ELF-1 (cell line): ENCODE measurements around the gene CCDC60.
"Not testable (repeated sequence)": the region's sequence is repeated elsewhere in the genome, so short reads cannot be mapped to it uniquely, and the experiment has no call there.

ENCODE experiments used
- DNase-seq: peaks from one replicate; pipeline ENCODE4 v3.0.0-alpha.2; 2016; ENCODE audit warnings: low read depth, low spot score

CCDC60 gene

DNA sequence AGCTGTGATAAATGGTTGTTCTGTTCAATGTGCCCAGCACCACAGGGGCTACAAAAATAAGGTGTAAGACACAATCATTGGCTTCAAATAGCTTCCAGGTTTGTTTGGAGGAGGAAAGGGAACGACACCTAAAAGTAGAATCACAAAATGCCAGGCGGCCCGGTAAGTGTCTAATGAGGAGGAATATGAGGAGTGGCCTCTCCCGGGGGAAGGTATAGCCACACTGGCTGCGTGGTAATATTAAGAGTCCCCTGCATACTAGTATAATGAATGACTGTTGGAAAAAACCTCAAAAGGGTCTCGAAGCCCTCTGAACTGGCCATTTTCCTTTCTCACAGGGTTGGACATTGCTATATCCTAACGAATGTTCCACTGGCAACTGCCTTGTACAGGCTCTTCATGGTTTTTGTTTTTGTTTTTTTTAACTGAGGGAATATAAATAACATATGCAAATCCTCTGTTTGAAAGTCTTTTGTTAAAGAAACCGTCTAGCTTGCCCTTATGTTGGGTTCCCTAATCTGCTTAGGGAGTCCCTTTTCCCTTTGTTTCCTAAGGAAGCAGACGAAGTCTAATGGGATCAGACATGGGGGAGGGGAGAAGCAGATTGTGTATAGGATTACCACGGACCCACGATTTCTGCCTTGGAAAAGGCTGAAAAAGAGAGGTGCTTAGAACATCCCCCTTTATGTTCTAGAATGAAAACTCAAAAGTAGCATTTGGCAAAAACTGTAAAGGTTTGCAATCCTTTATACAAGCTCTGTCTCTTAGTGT is 4.2 kb downstream of the CCDC60 start:
- peak; percentile 4 for DNase-seq

DNA sequence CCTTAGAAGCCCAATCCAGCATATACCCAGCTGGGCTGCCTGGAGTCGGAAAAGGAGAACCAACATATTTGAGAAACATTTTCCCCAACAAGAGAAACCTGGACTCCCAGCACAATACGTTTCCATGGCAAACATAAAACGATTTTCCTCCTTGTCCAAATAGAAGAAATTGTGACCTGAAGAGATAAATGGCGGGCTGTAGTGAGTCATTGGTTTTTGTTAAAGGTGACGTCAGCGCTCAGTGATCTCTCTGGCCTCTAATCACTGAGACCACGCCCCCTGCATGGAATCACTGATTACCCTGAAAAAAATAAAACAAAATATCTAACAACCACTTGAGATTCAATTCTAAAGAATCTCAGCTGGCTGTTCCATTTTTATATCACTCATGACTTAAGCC is 6.0 kb downstream of the CCDC60 start:
- DNase-seq: no peak

DNA sequence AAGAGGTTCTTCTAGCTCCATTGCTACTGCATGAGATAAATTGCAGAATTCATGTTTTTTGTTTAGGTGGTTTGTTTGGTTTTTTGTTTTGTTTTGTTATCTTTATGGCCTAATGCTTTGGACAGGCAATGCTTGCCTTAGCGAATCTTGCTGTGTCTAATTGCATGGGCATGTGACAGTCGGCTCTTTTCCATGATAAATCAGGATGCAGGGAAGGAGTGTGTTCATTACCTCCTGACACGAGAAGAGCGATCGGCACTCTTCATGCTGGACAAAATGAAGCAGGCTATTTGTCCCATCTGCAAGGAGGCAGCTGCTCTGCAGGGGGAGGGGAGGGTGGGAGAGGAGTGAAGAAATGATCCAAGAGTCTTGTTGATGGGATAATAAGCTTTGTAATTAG is 6.5 kb downstream of the CCDC60 start:
- no peak for DNase-seq

DNA sequence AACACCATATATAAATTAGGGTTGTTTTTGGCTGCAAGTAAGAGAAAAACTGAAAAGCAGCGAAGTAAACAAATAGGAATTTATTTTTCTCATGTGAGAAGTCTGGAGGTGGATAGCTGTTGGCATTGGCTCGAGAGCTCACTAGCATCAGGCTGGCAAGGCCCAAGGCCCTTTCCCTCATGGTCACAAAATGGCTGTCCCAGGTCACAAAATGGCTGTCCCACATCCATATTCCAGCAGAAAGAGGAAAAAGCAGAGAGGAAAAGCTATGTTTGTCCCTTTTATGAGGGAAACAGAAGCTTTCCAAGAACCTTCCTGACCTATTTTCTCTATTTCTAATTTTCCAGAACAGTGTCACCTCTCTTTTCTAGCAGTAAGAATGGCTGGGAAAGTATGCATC is 7.5 kb downstream of the CCDC60 start:
- no peak for DNase-seq

DNA sequence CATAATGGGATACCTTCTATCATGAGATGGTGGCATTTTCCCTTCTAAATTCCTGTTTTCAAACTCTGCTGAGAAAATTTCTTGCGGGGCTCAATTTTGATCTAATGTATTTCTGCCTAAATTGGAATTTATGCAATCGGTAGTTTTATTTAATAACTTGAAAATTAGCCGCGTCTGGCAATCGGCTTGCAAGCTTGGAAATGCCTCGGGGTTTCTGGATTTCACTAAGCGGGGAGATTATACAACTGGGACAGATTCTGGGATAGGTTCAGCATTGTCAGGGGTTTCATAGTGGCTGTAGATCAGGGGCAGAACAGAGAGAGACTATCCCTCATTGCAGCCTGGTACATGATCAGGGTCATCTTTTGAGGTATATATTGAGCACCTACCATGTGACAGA is 8.6 kb downstream of the CCDC60 start:
- no peak for DNase-seq

DNA sequence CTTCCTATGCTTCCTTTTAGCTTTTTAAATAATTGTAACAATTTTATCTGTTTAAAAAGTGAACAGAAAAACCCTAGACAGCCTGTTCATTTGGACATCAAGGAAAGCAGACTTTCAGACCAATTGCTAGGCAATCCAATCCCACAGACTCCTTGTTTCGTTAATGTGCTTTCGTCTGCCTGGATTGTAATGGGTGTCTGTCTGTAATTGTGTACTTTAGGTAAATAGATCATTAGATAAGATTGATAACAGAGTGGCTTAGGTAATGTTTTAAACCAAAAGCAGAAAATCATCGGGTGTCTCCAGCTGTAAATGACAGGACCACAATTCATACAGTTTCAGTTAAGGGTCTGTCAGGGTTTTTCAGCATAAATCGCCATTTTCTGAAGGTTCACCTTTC is 19.6 kb downstream of the CCDC60 start:
- DNase-seq: no peak

DNA sequence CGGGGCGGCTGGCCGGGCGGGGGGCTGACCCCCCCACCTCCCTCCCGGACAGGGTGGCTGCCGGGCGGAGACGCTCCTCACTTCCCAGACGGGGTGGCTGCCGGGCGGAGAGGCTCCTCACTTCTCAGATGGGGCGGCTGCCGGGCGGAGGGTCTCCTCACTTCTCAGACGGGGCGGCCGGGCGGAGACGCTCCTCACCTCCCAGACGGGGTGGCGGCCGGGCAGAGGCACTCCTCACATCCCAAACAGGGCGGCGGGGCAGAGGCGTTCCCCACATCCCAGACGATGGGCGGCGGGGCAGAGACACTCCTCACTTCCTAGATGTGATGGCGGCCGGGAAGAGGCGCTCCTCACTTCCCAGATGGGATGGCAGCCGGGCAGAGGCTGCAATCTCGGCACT is 25.8 kb downstream of the CCDC60 start:
- DNase-seq: not testable (repeated sequence)

DNA sequence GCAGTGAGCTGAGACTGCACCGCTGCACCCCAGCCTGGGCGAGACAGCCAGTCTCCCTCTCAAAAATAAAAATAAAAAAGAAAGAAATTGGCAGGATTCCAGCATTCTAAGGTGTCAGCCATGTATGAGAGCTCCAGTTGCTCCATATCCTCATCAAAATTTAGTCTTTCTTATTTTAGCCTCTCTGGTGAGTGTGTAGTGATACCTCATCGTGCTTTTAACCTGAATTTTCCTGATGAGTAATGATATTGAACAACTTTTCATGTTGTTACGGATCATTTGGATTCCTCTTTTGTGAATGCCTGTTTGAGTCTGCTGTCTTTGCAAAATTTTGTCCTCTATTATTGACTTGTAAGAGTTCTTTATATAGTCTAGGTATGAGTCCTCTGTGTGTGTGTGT is 28.5 kb downstream of the CCDC60 start:
- no peak for DNase-seq

DNA sequence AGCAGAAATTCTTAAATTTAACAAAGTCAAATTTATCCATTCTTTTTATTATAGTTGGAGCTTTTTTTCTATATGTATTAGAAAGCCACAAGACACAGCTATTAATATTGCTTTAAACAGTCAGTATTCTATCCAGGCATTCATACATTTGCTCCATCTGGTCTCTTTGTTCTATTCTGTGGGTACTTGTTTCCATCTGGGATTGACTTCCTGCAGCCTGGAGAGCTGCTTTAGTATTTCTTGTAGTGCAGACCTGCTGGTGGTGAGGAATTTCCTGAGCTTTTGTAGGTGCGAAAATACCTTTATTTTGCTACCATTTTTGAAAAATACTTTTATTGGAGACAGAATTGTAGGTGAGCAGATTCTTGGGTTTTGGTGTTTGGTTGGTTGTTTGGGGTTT is 29.0 kb downstream of the CCDC60 start:
- no peak for DNase-seq

DNA sequence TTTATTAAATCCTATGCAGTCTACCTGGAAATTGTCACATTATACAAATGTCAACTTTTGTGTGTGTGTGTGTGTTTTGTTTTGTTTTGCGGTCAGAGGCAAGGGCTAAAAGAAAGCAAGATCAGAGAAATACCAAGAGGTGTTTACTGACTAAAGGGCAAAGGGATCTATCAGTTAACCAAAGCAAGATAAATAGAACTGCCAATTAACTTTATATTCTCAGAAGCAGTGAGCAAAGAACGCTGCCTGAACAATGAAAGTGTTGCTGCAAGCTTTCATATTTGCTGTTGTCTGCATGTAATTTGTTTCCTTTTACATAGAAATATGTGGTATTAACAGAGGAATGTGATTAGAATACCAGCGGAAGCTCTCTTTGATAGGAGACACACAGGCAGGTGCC is 30.9 kb downstream of the CCDC60 start:
- no peak for DNase-seq

DNA sequence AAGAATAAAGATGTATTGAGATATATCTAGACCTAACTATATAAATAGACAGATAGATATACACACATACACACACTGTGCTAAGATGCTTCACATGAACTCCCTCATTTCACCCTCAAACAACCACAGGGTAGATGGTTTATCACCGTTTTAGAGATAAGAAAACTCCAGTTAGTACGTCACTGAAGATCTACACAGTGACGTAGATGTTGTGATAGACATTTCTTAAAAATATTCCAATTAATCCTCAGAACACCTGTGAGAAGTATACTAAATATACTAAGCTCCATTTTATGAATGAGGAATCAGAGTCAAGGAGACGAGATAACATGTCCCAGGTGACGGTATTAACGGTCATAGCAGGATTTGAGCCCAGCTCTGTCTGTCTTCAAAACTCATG is 31.5 kb downstream of the CCDC60 start:
- DNase-seq: no peak

DNA sequence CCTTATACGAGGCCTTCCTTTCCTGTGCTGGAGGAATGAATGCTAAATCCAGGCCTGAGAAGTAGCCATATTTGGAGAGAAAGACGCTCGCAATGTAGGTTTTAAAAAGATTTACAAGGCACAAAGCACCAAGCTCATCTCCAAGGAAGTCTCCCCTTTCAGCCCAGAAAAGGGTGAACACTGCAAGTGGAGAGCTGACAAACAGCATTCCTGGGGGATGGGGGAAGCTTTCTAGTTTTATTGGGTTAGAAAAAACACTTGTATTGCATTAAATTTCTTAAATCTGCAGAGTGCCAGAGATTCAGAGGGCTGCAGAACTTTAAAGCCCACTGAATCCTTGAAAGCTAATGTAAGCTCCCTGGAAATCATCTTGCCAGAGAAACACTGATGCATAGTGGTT is 34.6 kb downstream of the CCDC60 start:
- DNase-seq: no peak

DNA sequence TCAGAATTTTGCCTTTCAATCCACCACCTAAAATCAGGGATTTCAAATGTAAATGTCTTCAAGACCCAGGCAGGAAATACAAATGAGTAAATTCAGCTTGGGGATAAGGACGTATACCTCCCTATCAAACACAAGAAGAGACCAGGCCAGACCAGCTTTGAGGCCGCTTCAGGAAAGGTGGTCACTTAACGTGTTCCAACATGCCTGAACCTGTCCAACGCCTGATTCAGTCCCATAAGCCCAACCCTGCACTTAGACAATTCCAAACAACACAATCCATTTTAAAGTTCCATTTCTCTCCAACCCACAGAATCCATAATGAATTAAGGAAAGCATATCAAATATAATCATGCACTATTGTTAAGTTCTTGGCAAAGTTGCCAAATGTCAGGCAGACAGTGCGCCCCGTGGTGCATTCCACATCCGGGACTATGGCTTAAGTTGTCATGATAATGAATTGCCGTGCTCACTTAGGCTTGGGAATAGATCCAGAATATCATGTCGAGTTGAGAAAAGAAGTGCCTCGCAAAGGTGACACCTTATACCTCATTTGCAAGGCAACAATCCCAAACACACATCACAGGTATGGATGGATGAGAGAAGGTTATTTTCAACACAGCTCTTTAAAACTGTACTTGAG is 35.5 kb downstream of the CCDC60 start:
- DNase-seq: no peak

DNA sequence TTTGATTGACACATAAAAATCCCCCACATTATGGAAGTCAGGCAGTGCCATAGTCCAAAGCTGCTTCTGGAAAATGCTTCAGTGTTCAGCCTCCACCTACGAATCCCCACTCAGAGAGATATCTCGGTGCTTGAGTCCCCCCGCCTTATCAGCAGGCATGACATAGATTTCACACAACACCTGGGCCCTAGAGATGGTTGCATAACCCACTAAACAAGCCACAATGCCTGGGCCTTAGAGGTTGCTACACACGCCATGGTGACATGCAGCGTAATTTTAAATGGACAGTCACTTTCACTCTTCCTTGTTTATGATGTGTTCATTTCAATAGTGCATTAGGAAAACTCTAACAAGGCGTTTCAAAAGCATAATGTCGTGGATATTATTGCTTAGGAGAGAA is 38.0 kb downstream of the CCDC60 start:
- no peak for DNase-seq

DNA sequence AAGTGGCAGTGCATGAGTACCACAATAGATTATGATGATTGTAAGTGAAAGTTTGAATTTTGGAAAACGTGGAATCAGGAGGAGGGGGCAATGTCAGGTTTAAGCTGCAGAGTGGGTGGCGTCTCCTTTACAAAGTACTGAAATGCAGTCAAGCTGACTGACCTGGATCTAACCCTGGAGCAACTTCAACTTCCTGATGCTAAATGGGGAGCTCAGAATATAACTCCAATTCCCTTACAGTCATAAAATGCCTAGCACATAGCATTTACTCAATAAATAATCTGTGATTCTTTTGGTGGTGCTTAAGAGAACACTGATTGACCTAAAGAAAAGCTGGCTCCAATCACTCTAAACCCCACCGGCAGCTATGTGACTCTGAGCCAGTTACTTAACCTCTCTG is 38.5 kb downstream of the CCDC60 start:
- no peak for DNase-seq

DNA sequence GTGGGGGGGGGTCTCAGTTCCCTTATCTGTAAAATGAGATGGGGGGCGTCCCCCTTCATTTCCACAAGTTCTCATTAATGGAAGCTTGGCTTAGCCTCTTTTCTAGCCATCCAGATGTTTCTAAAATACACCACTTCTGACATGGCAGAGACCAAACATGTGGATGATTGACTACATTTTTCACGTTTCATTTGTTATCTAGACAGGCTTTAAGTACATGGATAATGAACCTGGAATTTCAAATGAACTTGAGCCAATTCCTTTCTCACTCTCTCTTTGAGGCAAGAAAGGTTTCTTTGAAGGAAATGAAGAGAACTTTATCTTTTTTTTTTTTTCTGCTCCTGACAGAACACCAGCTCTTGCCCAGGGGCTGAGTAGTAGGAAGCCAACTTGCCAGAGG is 39.1 kb downstream of the CCDC60 start:
- DNase-seq: no peak

DNA sequence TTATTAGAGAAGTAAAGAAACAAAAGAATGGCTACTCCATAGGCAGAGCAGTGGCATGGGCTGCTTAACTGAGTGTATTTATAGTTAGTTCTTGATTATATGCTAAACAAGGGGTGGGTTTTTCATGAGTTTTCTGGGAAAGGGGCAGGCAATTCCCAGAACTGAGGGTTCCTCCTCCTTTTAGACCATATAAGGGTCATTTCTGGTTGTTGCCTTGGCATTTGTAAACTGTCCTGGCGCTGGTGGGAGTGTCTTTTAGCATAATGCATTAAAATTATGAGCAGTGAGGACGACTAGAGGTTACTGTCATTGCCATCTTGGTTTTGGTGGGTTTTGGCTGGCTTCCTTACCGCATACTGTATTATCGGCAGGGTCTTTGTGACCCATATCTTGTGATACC is 40.1 kb downstream of the CCDC60 start:
- no peak for DNase-seq

DNA sequence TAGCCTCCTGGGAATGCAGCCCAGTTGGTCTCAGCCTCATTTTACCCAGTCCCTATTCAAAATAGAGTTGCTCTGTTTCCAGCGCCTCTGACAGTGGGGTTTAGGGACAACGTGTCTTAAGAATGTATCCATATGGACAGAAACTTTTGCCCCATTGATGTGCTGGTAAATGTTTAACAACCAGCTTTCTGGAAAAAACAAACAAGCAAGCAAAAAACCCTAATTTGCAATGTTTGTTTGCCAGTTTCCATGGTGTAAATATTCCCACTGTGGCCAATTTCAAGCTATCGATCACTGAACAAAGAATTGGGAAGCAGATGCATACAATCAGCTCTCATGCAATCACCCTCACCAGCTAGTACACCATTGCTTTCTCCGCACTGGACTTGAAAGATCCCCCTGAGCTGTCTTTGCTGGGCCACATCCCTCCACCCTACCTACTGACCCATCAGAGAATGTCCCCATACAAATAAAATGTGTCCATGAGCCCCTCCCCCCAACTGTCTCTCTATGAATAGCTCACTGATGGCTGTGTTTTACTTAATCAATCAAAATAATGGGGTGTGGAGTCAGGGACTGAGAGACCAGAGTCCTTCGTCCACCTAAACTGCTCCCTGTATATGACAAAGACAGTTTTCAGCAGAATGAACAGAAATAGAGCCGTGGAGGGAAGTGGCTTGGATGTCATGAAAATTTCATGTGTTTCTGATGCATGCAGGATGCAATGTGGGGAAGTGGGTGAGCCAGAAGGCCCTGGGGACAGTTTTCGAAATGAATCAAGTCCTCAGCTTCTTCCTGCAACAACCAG is 40.8 kb downstream of the CCDC60 start:
- no peak for DNase-seq

DNA sequence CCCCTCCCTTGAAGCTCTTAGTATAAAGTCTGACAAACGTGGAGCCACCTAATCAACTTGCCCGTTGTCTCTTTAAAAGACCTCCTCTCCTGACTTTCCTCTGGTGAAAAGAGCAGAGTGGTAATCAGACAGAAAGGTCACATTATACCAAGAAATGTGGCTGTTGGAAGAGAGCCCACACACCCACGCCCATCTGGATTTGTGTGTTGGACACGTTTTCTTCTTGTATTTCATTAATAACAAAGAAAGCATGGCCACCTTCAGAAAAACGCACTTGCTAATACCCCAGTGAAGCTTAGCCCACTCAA is 41.3 kb downstream of the CCDC60 start:
- DNase-seq: no peak

DNA sequence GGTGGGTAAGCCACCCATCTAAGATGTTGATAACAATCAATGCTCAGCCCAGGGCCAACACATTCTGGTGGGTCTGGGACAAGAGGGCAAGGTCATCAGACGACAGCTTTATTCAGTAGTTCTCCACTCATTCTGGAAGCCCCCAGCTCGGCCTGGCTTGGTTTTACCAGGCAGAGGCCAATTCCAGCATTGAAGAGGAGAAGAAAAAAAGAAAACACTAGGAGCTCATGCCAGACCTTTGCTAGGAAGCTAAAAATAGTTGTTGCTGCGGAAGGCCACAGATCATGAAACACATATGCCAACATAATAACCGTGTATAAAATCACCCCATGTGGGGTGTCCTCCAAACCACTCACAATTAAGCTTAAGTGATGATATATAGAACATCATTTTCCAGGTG is 44.4 kb downstream of the CCDC60 start:
- DNase-seq: no peak

DNA sequence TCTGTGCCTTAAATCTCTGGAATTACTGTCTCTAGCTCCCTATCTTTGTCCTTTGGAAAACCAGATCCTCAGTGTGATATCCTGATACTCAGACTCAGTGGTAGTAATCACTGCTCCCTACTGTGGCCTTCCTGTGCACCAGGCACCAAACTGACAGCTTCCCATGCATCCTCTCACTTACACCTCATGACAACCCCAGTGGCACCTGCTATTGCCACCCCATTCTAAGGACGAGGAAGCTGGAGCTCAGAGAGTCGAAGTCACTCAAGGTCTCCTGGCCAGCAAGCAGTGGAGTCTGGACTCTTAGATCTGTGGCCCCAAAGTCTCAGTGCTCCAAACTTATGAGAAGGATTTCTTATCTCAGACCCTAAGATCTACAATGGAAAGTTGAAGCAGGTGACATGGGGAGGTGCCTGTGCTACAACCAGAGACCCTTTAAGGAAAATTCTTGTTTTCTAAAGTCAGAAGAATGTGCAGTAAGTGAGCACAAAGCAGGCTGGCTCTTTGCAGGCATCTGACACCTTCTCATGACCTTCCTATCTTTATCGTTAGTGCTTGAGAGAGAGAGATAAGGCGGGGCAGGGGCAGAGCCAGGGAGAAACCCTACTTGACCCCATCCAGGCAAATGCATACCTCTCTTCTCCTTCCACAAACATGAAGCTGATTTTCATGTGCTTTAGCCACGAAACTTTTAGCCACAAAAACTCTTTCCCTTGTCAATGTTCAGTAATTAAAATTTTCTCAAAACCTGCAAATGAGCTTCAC is 47.1 kb downstream of the CCDC60 start:
- no peak for DNase-seq

DNA sequence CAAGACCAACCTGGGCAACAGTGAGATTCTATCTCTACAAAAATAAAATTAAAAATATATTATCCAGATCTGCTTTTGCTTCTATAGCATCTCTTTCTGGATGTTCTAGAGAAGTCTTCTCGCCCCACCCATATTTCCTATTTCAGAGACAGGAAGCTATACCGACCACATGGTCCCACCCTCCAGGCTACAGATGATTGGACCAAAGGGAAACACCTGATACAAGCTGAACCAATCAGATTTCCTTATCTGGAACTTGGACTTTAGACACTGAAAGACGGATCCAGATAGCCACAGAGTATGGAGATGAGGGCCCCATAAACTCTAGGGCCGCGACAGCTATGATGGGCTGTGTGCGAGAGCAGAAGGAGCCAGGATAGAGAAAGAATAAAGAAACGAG is 48.7 kb downstream of the CCDC60 start:
- DNase-seq: no peak
